Activated naive CD4-positive, alpha-beta T cell treated with anti-CD3 and anti-CD28 coated beads for 36 hours (primary cell): ENCODE data around the gene CLTCL1. TPM values are rescaled to one million over a fixed set of nuclear protein-coding genes. Genes with fewer than 3 reads are reported as not detected.

ENCODE experiments used
- CTCF ChIA-PET: fragments of 350-600 bp; sonication (Branson Sonifier 250); formaldehyde crosslinking; loops from one replicate; lab custom pipeline; 2021; ENCODE audit warnings: antibody characterized with exemption; lab: Charles Lee
- DNase-seq: peaks from one replicate; pipeline ENCODE4 v3.0.0-alpha.2; 2020
- H3K27ac Mint-ChIP-seq: one replicate; pipeline ENCODE4 v1.8.0; 2021; ENCODE audit warnings: mild to moderate bottlenecking, mixed read lengths
- H3K27me3 Mint-ChIP-seq: one replicate; pipeline ENCODE4 v1.8.0; 2021; ENCODE audit warnings: low read depth, mixed read lengths
- H3K36me3 Mint-ChIP-seq: one replicate; pipeline ENCODE4 v1.8.0; 2021; ENCODE audit warnings: low read depth, mixed read lengths
- H3K4me1 Mint-ChIP-seq: one replicate; pipeline ENCODE4 v1.8.0; 2021; ENCODE audit warnings: low read depth, mixed read lengths
- H3K4me3 Mint-ChIP-seq: one replicate; pipeline ENCODE4 v1.8.0; 2021; ENCODE audit warnings: mild to moderate bottlenecking, moderate library complexity, mixed read lengths
- H3K9me3 Mint-ChIP-seq: one replicate; pipeline ENCODE4 v1.8.0; 2021; ENCODE audit warnings: mixed read lengths
- intact Hi-C: fragments of 100-400 bp; cut with micrococcal nuclease; formaldehyde crosslinking; loops from one replicate; pipeline ENCODE4 v1.15.1; 2023
- total RNA-seq, 2 experiments: library from RNA; stranded (reverse); gene quantifications; one replicate each; pipeline ENCODE4 v1.2.3, GENCODE V29; 2021

The CLTCL1 gene
- total RNA-seq, 2 experiments from 2014 or later: 0.57 to 1.0 TPM

DNA sequence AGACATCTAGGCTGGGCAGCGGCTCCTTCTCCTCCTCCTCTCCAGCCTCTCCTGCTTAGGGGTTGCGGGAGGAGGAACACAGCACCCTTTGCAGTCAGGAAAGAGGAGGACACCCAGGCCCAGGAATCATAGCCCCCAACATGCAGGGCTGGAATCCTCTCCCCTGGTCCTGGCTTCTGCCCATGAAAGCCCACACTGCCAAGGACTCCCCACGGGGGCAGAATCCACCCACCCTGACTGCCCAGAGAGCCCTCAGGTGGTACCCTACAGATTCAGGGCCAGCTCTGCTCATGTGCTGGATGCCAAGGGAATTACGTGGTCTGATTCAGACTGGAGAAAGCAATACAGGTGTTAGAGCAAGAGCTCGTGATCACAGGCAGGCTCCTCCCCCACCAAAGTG, 151.5 kb downstream of the CLTCL1 start:
- CTCF ChIA-PET: interaction anchor here (0.5 kb wide), 1 partner anchor 124 kb away, joined by 3 read pairs; no protein-coding TSS in a partner anchor
- peaks cover 23% of the 10 kb centered on the region for H3K36me3 Mint-ChIP-seq
- H3K9me3 Mint-ChIP-seq: no peaks in the 10 kb centered on the region

DNA sequence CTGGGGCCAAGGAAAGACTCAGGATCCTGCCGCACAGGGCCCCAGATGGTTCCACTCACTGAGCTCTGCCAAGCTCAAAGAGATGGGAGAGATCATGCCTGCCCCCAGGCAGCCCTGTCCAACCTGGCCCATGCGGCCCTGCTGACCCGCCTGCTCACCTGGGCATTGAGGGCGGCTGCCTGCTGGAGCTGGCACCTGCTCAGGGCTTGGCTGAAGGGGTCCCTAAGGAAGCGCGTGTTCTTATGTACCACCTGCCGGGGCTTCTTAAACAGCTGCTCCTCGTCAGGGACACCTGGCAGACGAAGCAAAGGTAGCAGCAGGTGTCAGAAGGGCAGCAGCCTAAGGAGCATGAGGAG, 152.5 kb downstream of the CLTCL1 start:
- H3K4me3 Mint-ChIP-seq: no peak overlapping the region
- no peaks in the 10 kb centered on the region for H3K9me3 Mint-ChIP-seq
- no peaks in the 10 kb centered on the region for H3K27me3 Mint-ChIP-seq
- H3K27ac Mint-ChIP-seq: no peak overlapping the region
- peaks cover 26% of the 10 kb centered on the region for H3K36me3 Mint-ChIP-seq
- CTCF ChIA-PET: no interaction called here
- H3K4me1 Mint-ChIP-seq: peaks cover 13% of the 10 kb centered on the region
- intact Hi-C loops: no loop called here
- no peak for DNase-seq

More for the DNA sequence above, 151.5 kb downstream of the CLTCL1 start:
- no peak for DNase-seq
- Mint-ChIP-seq H3K27ac (no peak overlapping the region), H3K4me1 (peaks cover 19% of the 10 kb centered on the region), H3K4me3 (no peak overlapping the region), H3K27me3 (no peaks in the 10 kb centered on the region)
- intact Hi-C loops: no loop called here

DNA sequence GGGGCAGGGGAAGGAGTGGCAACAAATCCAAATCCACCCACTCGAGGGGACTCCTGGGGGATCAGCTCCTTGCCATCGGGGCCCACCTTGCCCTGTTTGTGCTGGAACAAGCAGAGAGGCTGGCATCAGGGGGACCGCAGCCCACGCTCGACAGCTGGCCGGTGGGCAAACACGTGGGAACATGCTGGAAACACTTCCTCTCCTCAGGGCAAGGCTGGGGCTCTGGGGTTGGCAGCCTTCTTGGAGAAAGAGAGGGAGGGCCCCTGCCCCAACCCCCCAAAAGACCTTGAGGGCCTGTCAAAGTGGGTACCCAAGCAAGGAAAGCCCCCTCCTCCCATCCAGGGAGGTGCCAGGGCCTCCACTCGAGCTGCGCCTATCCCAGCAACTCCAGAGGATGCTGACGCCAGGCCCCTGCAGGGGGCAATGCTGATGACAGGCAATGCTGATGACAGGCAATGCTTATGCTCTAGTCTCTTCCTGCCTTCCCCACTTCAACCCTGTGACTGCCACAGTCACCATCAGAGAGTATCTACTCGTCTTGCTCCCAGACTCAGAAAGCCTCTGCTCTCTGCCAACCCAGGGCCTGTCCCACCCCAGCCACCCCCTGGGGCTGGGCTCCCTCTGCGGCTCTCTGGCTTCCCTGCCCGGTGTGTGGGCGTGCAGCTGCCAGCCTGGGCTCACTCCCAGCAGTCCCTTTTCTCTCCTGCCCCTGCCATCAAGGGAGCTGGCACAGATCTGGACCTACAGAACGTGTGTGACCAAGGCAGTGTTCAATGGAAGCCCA, 153.1 kb downstream of the CLTCL1 start:
- intact Hi-C loops: no loop called here
- H3K36me3 Mint-ChIP-seq: peaks cover 26% of the 10 kb centered on the region
- H3K27me3 Mint-ChIP-seq: no peaks in the 10 kb centered on the region
- DNase-seq: no peak
- no peaks in the 10 kb centered on the region for H3K9me3 Mint-ChIP-seq
- no peak overlapping the region for H3K4me3 Mint-ChIP-seq
- H3K4me1 Mint-ChIP-seq: peaks cover 9% of the 10 kb centered on the region
- CTCF ChIA-PET: no interaction called here
- H3K27ac Mint-ChIP-seq: no peak overlapping the region

DNA sequence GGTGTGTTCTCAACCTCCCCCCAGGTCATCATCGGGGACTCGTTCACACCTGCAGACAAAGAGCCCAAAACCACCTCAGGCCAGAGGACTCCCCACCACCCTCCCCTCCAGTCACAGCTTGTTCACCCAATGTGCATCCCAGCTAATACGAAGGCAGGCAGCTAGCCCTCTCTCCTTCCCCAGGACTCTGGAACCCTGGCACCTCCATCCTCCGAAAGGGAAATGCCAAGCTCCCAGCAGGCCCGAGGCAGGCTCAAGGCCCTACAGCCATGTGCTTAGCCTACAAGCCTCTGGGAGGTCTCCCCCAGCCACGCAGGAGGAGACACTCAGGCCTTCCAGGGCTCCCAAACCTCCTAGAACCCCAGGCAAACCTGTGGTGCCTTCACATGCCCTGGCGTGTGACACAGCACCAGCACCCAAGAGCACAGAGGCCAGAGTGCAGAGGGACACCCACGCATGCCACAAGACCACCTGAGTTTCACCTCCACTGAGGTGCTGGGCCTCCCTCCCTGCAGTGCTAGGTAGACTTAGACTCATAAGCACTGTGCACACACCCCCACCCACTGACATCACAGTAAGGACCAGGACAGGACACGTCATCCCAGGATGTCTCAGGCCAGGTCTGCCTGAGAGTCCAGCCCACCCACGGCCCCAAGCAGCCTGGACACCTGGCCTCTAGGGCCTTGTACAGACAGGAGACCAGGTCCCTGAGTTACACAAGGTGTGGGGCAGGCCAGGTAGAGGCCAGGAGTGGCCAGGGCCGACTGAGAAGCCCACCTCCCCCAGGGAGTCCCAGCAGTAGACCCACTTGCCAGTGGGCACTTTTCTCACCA, 153.9 kb downstream of the CLTCL1 start:
- Mint-ChIP-seq H3K27ac (no peak overlapping the region), H3K9me3 (no peaks in the 10 kb centered on the region), H3K4me3 (no peak overlapping the region), H3K27me3 (no peaks in the 10 kb centered on the region), H3K4me1 (peaks cover 4% of the 10 kb centered on the region), H3K36me3 (peaks cover 26% of the 10 kb centered on the region)
- no peak for DNase-seq
- CTCF ChIA-PET: no interaction called here
- intact Hi-C loops: no loop called here

DNA sequence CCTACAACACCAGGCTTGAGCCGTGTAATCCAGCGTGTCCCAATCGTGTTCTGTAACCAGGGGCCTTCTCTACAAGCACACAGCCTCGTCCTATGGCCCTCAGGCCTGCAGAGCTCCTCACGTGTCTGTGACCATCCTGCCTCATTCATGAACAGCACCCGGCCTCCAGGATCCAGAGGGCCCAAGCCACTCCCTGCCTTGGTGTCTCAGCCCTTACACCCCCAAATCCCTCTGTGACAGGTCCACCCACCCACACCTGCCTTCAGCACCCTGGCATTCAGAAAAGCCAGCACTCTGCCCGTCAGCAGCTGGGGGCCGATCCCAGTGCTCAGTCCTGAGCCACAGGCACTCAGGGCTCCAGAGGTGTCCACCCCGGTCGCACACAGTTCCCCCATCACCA, 154.6 kb downstream of the CLTCL1 start:
- CTCF ChIA-PET: no interaction called here
- no peak overlapping the region for H3K4me3 Mint-ChIP-seq
- DNase-seq: no peak
- H3K27me3 Mint-ChIP-seq: no peaks in the 10 kb centered on the region
- peaks cover under 1% of the 10 kb centered on the region for H3K4me1 Mint-ChIP-seq
- H3K36me3 Mint-ChIP-seq: peaks cover 24% of the 10 kb centered on the region
- H3K27ac Mint-ChIP-seq: no peak overlapping the region
- intact Hi-C loops: no loop called here
- no peaks in the 10 kb centered on the region for H3K9me3 Mint-ChIP-seq

DNA sequence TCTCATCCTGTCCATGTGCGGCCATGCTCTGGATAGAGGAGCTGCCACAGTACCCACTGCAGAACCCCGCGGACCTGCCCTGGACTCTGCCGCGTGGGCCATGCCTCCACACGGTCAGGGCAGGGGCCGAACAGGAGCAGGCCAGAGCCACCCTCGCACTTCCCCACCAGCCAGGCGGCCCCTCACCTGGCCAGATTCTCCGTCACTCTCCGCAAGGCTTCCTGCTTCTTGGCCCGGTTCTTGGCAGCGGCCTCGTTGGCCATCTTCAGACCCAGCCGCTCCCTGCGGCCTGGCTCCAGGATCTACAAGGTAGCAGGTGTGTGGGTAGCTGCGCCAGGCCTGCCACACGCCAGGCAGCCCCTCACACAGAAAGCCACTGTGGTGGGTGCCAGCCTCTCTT, 156.6 kb downstream of the CLTCL1 start:
- H3K4me1 Mint-ChIP-seq: no peaks in the 10 kb centered on the region
- no peak for DNase-seq
- intact Hi-C loops: no loop called here
- H3K4me3 Mint-ChIP-seq: no peak overlapping the region
- H3K27me3 Mint-ChIP-seq: no peaks in the 10 kb centered on the region
- no peak overlapping the region for H3K27ac Mint-ChIP-seq
- peaks cover 23% of the 10 kb centered on the region for H3K36me3 Mint-ChIP-seq
- no peaks in the 10 kb centered on the region for H3K9me3 Mint-ChIP-seq
- CTCF ChIA-PET: no interaction called here

DNA sequence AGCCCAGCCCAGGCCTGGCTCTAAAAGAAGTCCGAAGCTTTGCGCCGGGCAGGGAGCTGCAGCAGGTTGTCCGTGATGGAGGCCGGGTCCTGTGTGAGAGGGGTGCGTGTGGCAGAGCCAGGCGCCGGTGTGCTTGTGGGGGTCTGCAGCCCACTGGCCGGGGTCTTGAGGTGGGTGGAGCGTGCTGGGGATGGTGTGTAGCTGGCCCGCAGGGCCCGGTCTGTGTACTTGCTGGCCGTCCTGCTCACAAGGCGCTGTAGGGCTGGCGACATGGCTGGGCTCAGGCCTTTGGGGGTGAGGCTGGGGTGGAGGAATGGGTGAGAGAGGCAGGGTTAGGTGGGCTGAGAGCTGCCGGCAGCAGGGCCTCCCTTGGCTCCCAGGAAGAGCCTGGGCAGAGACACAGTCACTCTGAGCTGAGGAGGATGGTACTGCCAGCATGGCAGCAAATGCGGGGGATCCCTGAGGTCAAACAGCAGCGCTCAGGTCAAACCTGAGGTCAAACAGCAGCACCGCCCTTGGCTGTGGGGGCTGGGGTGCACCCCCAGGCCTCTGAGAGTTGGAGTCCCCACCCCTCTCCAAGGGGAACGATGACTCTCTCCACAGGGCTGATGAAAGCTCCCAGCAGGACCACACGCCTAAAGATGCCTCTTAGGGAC, 157.2 kb downstream of the CLTCL1 start:
- no peak for DNase-seq
- H3K36me3 Mint-ChIP-seq: peaks cover 23% of the 10 kb centered on the region
- CTCF ChIA-PET: no interaction called here
- H3K27me3 Mint-ChIP-seq: no peaks in the 10 kb centered on the region
- intact Hi-C loops: no loop called here
- H3K27ac Mint-ChIP-seq: no peak overlapping the region
- H3K4me1 Mint-ChIP-seq: no peaks in the 10 kb centered on the region
- no peak overlapping the region for H3K4me3 Mint-ChIP-seq
- no peaks in the 10 kb centered on the region for H3K9me3 Mint-ChIP-seq

DNA sequence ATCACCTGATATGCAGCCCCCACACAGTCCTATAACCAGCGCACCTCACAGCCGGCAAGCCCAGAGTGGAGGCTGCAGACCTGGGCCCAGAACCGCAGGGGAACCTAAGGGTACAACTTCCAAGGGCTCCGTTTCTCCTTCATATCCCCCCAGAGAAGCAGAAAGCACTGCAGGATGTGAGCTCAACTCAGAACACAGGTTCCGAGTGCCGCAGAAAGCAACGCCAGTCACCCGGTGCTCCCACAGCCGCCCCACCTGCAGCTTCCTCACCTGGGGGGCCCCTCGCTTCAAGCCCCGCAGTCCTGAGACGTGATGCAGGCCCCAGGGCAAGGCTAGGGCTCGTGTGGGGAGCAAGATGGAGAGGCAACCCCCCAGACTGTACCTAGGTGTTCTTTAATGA, 158.0 kb downstream of the CLTCL1 start:
- Mint-ChIP-seq H3K4me1 (no peaks in the 10 kb centered on the region), H3K4me3 (no peak overlapping the region), H3K27me3 (no peaks in the 10 kb centered on the region), H3K36me3 (peaks cover 20% of the 10 kb centered on the region), H3K27ac (no peak overlapping the region), H3K9me3 (no peaks in the 10 kb centered on the region)
- CTCF ChIA-PET: no interaction called here
- intact Hi-C loops: no loop called here
- no peak for DNase-seq

DNA sequence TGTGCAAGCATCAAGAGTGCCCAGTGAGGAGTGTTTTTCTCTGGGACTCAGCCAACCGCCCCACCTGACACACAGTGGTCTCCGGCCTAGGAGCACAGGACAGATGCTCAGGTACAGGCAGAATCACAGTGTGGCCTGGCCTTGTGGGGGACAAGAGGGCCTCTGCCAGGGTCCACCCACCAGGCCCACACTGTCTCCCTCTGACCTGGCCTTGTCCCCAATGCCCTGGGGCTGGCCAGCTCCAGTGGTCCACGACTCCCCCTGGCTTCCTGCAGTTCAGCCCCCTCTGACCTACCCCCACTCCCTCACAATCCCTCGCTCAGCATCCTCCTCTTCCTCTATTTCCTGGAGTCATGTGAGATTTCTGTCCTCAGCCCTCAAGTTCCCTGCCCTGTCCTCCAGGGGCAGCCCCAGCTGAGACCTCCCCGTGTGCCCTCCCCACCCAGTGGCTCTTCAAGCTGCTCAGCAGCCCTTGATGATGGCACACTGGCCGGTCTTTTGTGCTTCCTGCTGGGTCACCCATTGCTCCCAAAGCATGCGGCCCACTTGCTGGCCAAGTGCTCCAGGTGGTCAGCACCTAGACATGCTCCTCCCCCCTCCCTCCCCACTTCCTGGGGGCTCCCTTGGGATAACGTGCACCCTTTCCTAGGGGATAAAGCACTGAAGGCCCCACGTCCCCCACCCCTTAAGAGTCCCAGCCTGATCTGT, 158.7 kb downstream of the CLTCL1 start:
- intact Hi-C loops: no loop called here
- peaks cover 20% of the 10 kb centered on the region for H3K36me3 Mint-ChIP-seq
- DNase-seq: no peak
- H3K4me3 Mint-ChIP-seq: no peak overlapping the region
- H3K9me3 Mint-ChIP-seq: no peaks in the 10 kb centered on the region
- no peak overlapping the region for H3K27ac Mint-ChIP-seq
- H3K4me1 Mint-ChIP-seq: no peaks in the 10 kb centered on the region
- H3K27me3 Mint-ChIP-seq: no peaks in the 10 kb centered on the region
- CTCF ChIA-PET: no interaction called here

DNA sequence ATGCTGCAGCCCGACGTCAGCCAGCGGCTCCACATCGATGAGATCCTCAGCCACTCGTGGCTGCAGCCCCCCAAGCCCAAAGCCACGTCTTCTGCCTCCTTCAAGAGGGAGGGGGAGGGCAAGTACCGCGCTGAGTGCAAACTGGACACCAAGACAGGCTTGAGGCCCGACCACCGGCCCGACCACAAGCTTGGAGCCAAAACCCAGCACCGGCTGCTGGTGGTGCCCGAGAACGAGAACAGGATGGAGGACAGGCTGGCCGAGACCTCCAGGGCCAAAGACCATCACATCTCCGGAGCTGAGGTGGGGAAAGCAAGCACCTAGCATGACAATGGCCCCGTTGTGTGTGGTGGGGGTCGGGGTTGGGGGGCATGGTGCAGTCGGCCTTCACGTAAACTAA, 159.4 kb downstream of the CLTCL1 start:
- CTCF ChIA-PET: no interaction called here
- intact Hi-C loops: no loop called here
- H3K36me3 Mint-ChIP-seq: peaks cover 20% of the 10 kb centered on the region
- H3K4me3 Mint-ChIP-seq: no peak overlapping the region
- no peak for DNase-seq
- H3K4me1 Mint-ChIP-seq: no peaks in the 10 kb centered on the region
- H3K9me3 Mint-ChIP-seq: no peaks in the 10 kb centered on the region
- no peak overlapping the region for H3K27ac Mint-ChIP-seq
- no peaks in the 10 kb centered on the region for H3K27me3 Mint-ChIP-seq

DNA sequence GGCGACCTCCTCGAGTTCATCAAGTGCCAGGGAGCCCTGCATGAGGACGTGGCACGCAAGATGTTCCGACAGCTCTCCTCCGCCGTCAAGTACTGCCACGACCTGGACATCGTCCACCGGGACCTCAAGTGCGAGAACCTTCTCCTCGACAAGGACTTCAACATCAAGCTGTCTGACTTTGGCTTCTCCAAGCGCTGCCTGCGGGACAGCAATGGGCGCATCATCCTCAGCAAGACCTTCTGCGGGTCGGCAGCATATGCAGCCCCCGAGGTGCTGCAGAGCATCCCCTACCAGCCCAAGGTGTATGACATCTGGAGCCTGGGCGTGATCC, 159.9 kb downstream of the CLTCL1 start:
- Mint-ChIP-seq H3K4me1 (no peaks in the 10 kb centered on the region), H3K9me3 (no peaks in the 10 kb centered on the region)

DNA sequence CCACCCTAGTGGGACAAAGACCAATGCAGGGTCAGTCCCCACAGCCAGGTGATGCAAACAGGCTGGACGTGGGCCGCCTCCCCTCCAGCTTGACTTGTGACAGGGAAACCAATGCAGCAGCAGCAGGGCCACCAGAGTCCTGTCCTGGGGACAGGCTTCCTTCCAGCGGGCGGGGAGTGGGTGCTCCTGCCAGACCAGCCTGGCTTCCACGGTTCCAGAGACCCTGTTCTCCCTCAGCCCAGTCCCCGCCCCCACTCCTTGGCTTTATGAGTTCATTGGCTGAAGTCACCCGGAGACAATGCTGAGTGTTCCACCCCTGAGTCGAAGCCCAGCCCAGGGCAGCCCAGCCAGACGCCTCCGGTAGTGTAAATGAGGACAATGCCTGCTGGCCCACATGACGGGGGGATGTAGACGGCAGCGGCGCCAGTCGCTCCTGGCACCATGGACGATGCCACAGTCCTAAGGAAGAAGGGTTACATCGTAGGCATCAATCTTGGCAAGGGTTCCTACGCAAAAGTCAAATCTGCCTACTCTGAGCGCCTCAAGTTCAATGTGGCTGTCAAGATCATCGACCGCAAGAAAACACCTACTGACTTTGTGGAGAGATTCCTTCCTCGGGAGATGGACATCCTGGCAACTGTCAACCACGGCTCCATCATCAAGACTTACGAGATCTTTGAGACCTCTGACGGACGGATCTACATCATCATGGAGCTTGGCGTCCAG, 160.4 kb downstream of the CLTCL1 start, which contains the start of gene TSSK2:
Gene TSSK2, plus strand, starts transcription at position 350 of the 726 bp plus-strand sequence. Its CDS starts 92 bp downstream, at position 442.
- intact Hi-C loops: no loop called here
- H3K4me3 Mint-ChIP-seq: no peak within 1 kb of the TSS
- DNase-seq: no peak
- no peaks in the 10 kb centered on the region for H3K4me1 Mint-ChIP-seq
- CTCF ChIA-PET: no interaction called here
- H3K27ac Mint-ChIP-seq: no peak within 1 kb of the TSS
- no peaks in the 10 kb centered on the region for H3K9me3 Mint-ChIP-seq
- H3K36me3 Mint-ChIP-seq: peaks cover 13% of the 10 kb centered on the region
- no peaks in the 10 kb centered on the region for H3K27me3 Mint-ChIP-seq

More for the DNA sequence above, 159.9 kb downstream of the CLTCL1 start:
- intact Hi-C loops: no loop called here
- peaks cover 17% of the 10 kb centered on the region for H3K36me3 Mint-ChIP-seq
- no peak overlapping the region for H3K4me3 Mint-ChIP-seq
- no peak overlapping the region for H3K27ac Mint-ChIP-seq
- no peaks in the 10 kb centered on the region for H3K27me3 Mint-ChIP-seq
- DNase-seq: no peak
- CTCF ChIA-PET: no interaction called here
